K562 (cell line): Measurements from ENCODE around the gene ZFYVE1. TPM values are rescaled to one million over a fixed set of nuclear protein-coding genes. Genes with fewer than 3 reads are reported as not detected.

Experiments used
- ATAC-seq: fragments of 200-7000 bp; cut with Tn5 transposase; 3 replicates; pipeline ENCODE4 v1.9.1; 2020; ENCODE audit warnings: moderate library complexity
- BruUV-seq: library from RNA; stranded (reverse); fragments of 400-500 nt; replicated peaks from 2 replicates; lab custom pipeline; 2021; lab: Mats Ljungman, UMichigan
- CTCF ChIA-PET: fragments of 300-600 bp; formaldehyde crosslinking; extraction: SDS; loops from one replicate; lab custom pipeline; 2021; ENCODE audit warnings: low intra/inter-chr PET ratio; lab: Yijun Ruan, JAX
- POLR2A ChIA-PET: fragments of 300-600, 350-650 bp; sonication (Branson Sonifier 250); formaldehyde crosslinking; extraction: SDS; loops from one replicate; lab custom pipeline; 2021; ENCODE audit warnings: antibody characterized with exemption, inconsistent platforms; lab: Yijun Ruan, JAX
- DNase-seq, 4 experiments: peaks; one replicate each; pipeline versions ENCODE4 v3.0.0 to v3.0.0-alpha.2; 2011 to 2018; ENCODE audit warnings: low spot score in 3 of 4, mixed read lengths in 3 of 4; ENCODE audit errors: extremely low read depth in 1 of 4
- FAIRE-seq: peaks from 2 replicates; lab custom pipeline; 2011; peaks lifted over from hg19 to GRCh38; lab: Jason Lieb, UNC
- H2AFZ ChIP-seq: 2 replicates; pipeline ENCODE4 v1.6.0; 2011; ENCODE audit warnings: low read depth, low read length, control low read depth, inconsistent platforms
- H3K27ac ChIP-seq: fragments of 200-600 bp; 3 replicates; pipeline ENCODE4 v1.8.0; 2011; ENCODE audit warnings: low read depth, mild to moderate bottlenecking, control low read depth, inconsistent platforms, low read length, moderate library complexity, mixed read lengths; ENCODE audit errors: extremely low read depth
- H3K27me3 ChIP-seq, 2 experiments: fragments of 300-600 bp in 1 of 2; 2 replicates in 1 of 2; 3 replicates in 1 of 2; pipeline versions ENCODE4 v1.6.0 to v1.8.0; 2011; ENCODE audit warnings: inconsistent platforms in 2 of 2, low read length in 2 of 2, mild to moderate bottlenecking in 1 of 2, mixed read lengths in 1 of 2, moderate library complexity in 1 of 2; ENCODE audit not compliant: control insufficient read depth in 2 of 2, insufficient read depth in 2 of 2
- H3K36me3 ChIP-seq: fragments of 300-600 bp; 3 replicates; pipeline ENCODE4 v1.8.0; 2011; ENCODE audit warnings: mild to moderate bottlenecking, low read length, inconsistent platforms; ENCODE audit not compliant: control insufficient read depth, insufficient read depth
- H3K4me1 ChIP-seq, 2 experiments: fragments of 200-600 bp in 1 of 2; replicated peaks in 1 of 2; 2 replicates in 1 of 2; 3 replicates in 1 of 2; pipeline versions ENCODE4 v1.5.1 to v1.8.0; 2011; ENCODE audit warnings: inconsistent platforms in 2 of 2, low read length in 2 of 2, mild to moderate bottlenecking in 1 of 2, mixed read lengths in 1 of 2, moderate library complexity in 1 of 2; ENCODE audit not compliant: control insufficient read depth in 2 of 2, insufficient read depth in 2 of 2
- H3K4me2 ChIP-seq: 2 replicates; pipeline ENCODE4 v1.6.1; 2011; ENCODE audit warnings: low read length, control low read depth, inconsistent platforms, mixed read lengths; ENCODE audit not compliant: insufficient read depth
- H3K4me3 ChIP-seq: fragments of 200-600 bp; sonication (generic), shearing (Covaris generic); 2 replicates; pipeline ENCODE4 v1.5.1; 2016; ENCODE audit warnings: control low read depth, inconsistent platforms
- H3K79me2 ChIP-seq: fragments of 200-600 bp; 3 replicates; pipeline ENCODE4 v1.8.0; 2011; ENCODE audit warnings: low read length, inconsistent platforms; ENCODE audit not compliant: control insufficient read depth, insufficient read depth
- H3K9ac ChIP-seq, 2 experiments: 2 replicates each; pipeline versions ENCODE4 v1.6.0 to v1.6.1; 2011; ENCODE audit warnings: low read depth in 2 of 2, low read length in 2 of 2, control low read depth in 1 of 2, inconsistent platforms in 1 of 2, mild to moderate bottlenecking in 1 of 2, mixed read lengths in 1 of 2; ENCODE audit not compliant: insufficient read depth in 1 of 2
- H3K9me1 ChIP-seq: one replicate; pipeline ENCODE4 v1.6.0; 2011; ENCODE audit warnings: inconsistent platforms, mild to moderate bottlenecking, low read length, moderate library complexity; ENCODE audit not compliant: control insufficient read depth, insufficient read depth
- H3K9me3 ChIP-seq: replicated peaks from 2 replicates; pipeline ENCODE4 v1.5.1; 2011; ENCODE audit warnings: low read depth, low read length, inconsistent platforms; ENCODE audit not compliant: control insufficient read depth, insufficient read depth
- H4K20me1 ChIP-seq: replicated peaks from 2 replicates; pipeline ENCODE4 v1.6.1; 2011; ENCODE audit warnings: low read length, inconsistent platforms, mixed read lengths; ENCODE audit not compliant: control insufficient read depth, insufficient read depth
- C11orf30 ChIP-seq: fragments of 450-650 bp; IDR thresholded peaks from 2 replicates; pipeline ENCODE4 v1.6.1; 2016; ENCODE audit warnings: low read depth, mild to moderate bottlenecking
- CREM ChIP-seq: IDR thresholded peaks from 2 replicates; pipeline ENCODE4 v1.6.1; 2014; ENCODE audit warnings: antibody characterized with exemption, low read depth
- JUND ChIP-seq, 2 experiments: IDR thresholded peaks; 2 replicates in 1 of 2; 3 replicates in 1 of 2; pipeline ENCODE4 v1.6.1; 2011; ENCODE audit warnings: borderline replicate concordance in 2 of 2, low read depth in 2 of 2, low read length in 2 of 2, improper control_type of control experiment in 1 of 2, missing biosample characterization in 1 of 2, missing genetic modification characterization in 1 of 2, missing genetic modification reagents in 1 of 2
- MAFK ChIP-seq: IDR thresholded peaks from 2 replicates; pipeline ENCODE4 v1.6.1; 2011; ENCODE audit warnings: low read length, improper control_type of control experiment
- MYC ChIP-seq, 2 experiments: fragments of 250-450 bp in 1 of 2; sonication (Bioruptor Pico) in 1 of 2; IDR thresholded peaks; 2 replicates each; pipeline versions ENCODE4 v1.5.1 to v1.6.1; 2012 to 2021; ENCODE audit warnings: low read depth in 2 of 2, borderline replicate concordance in 1 of 2, improper control_type of control experiment in 1 of 2, low read length in 1 of 2, mild to moderate bottlenecking in 1 of 2, moderate library complexity in 1 of 2
- NFE2 ChIP-seq: IDR thresholded peaks from 2 replicates; pipeline ENCODE4 v1.6.1; 2014; ENCODE audit warnings: antibody characterized with exemption, low read depth
- NFIX ChIP-seq: fragments of 250-450 bp; sonication (Bioruptor Pico); IDR thresholded peaks from 2 replicates; pipeline ENCODE4 v1.4.0; 2020; ENCODE audit warnings: low read depth, mild to moderate bottlenecking, moderate library complexity
- RCOR1 ChIP-seq, 2 experiments: IDR thresholded peaks; 2 replicates each; pipeline ENCODE4 v1.6.1; 2012; ENCODE audit warnings: low read depth in 2 of 2, low read length in 2 of 2, borderline replicate concordance in 1 of 2, improper control_type of control experiment in 1 of 2
- SMAD2 ChIP-seq: fragments of 150-350 bp; IDR thresholded peaks from 2 replicates; pipeline ENCODE4 v1.6.1; 2014; ENCODE audit warnings: low read depth, mild to moderate bottlenecking, low read length
- TRIM24 ChIP-seq, 2 experiments: fragments of 450-650 bp; IDR thresholded peaks; 2 replicates each; pipeline ENCODE4 v1.6.1; 2016
- ZEB2 ChIP-seq: fragments of 450-650 bp; IDR thresholded peaks from 2 replicates; pipeline ENCODE4 v1.6.1; 2016
- WGBS: fragments of 100-300 bp; shearing (Covaris generic); methylation state at CpG from one replicate; pipeline ENCODE4 v1.1.6; 2016; ENCODE audit warnings: low coverage, mixed read lengths; ENCODE audit not compliant: insufficient coverage; ENCODE audit errors: missing lambda C conversion rate; 5-methylcytosine and 5-hydroxymethylcytosine counted together
- in situ Hi-C: fragments of 300-500 bp; cut with MboI; formaldehyde crosslinking; loops from 4 replicates; pipeline ENCODE4 v1.15.0; 2018; ENCODE audit warnings: inconsistent platforms, mixed read lengths
- intact Hi-C: fragments of 100-400 bp; cut with micrococcal nuclease; formaldehyde crosslinking; loops from 2 replicates; pipeline ENCODE4 v1.14.2; 2022
- polyA plus RNA-seq, 8 experiments: library from polyadenylated mRNA; depleted of rRNA in 4 of 8; stranded (reverse) in 5 of 8; unstranded in 3 of 8; fragments of >200 nt; fragmentation: Nextera tagmentation in 2 of 8; fragmentation: Illumina TruSeq in 1 of 8; extraction: Ambion mirVana in 2 of 8; extraction: Trizol in 1 of 8; gene quantifications; 2 replicates each; pipeline versions ENCODE4 v1.2.1 to v1.2.3, GENCODE V29; 2011 to 2014; ENCODE audit warnings: inconsistent platforms in 1 of 8, missing spikeins in 1 of 8
- total RNA-seq, 7 experiments: library from RNA; depleted of rRNA in 6 of 7; stranded (reverse); fragments of >200 nt in 6 of 7; fragmentation: Illumina TruSeq in 2 of 7; extraction: Trizol in 2 of 7; gene quantifications; 2 replicates each; pipeline versions ENCODE4 v1.2.1 to v1.2.3, GENCODE V29; 2011 to 2021; ENCODE audit warnings: low replicate concordance in 1 of 7
- TF ChIP-seq, protein P1 (sequence below): fragments of 450-650 bp; formaldehyde crosslinking; IDR thresholded peaks from 2 replicates; pipeline ENCODE4 v1.4.0; 2022; ENCODE audit warnings: missing genetic modification characterization
- TF ChIP-seq, protein P2 (sequence below): fragments of 450-650 bp; IDR thresholded peaks from 2 replicates; pipeline ENCODE4 v1.6.1; 2016; ENCODE audit warnings: missing biosample characterization, missing genetic modification characterization
- TF ChIP-seq, protein P3 (sequence below), 2 experiments: fragments of 450-650 bp; conservative IDR thresholded peaks; 2 replicates each; pipeline ENCODE4 v1.6.1; 2017; ENCODE audit warnings: mild to moderate bottlenecking in 2 of 2, moderate library complexity in 2 of 2
- TF ChIP-seq, protein P4 (sequence below), 2 experiments: fragments of 200-800 bp in 1 of 2; sonication (Bioruptor generic) in 1 of 2; sonication (generic) in 1 of 2; formaldehyde crosslinking in 1 of 2; IDR thresholded peaks in 1 of 2; conservative IDR thresholded peaks in 1 of 2; 2 replicates each; pipeline versions ENCODE4 v1.5.0 to v1.6.1; 2016 to 2020; ENCODE audit warnings: missing compliant biosample characterization in 1 of 2, missing genetic modification characterization in 1 of 2, missing genetic modification reagents in 1 of 2

ZFYVE1 gene
- total and polyA plus RNA-seq, 9 of the 15 experiments (the other 6 are each of a cell fraction or from before 2014, with no cell fraction given) = 0.62 to 5.5 (median 3.4) TPM

DNA sequence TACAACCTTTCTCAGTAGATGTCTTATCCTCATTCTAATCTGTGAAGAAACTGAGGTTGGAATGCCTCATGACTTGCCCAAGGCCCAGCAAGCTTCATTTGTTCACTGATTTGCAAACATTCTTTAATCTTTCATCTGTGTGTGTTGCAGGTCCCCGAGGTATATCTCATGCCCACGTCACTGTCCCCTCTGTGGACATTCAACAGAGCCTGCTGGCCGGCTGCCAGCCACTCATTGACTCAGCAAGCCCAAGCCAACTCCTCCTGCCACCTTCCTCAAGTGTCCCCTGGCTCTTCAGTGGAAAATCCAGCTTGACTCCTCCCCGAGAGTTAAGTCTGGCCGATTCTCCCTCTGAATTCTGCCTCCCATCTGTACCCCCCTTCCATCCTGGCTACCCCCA is 102.6 kb downstream of the ZFYVE1 start:
- POLR2A ChIA-PET = interaction anchor here (0.7 to 2.0 kb wide), 5 partner anchors 12 to 416 kb away, joined by 3 to 11 read pairs (median 4); partner anchors contain the start of gene ZFYVE1
- intact Hi-C loops = loop anchor here (10.0 kb wide), 1 partner anchor 540 kb away; no protein-coding TSS in a partner anchor
- peaks cover 3% of the 10 kb centered on the region; the same call in 1 of the 3 replicates for H3K36me3 ChIP-seq
- TF ChIP-seq NFIX (CRISPR knock-in tag) (peak; percentile 59; the same call in 1 of the 2 replicates), C11orf30 (peak; percentile 31; the same call in 1 of the 2 replicates), JUND (IDR thresholded peaks at IDR 0.05; ENCODE audit: borderline replicate concordance, low read depth, low read length) (peak; percentile 38; the same call in 1 of the 2 replicates), JUND (tag; IDR thresholded peaks at IDR 0.05; ENCODE audit: borderline replicate concordance, low read depth, low read length) (peak; percentile 54; the same call in 1 of the 3 replicates), ZEB2 (peak; percentile 21; the same call in 1 of the 2 replicates), MYC (IDR thresholded peaks at IDR 0.05; ENCODE audit: low read depth, low read length) (peak; percentile 40; the same call in 1 of the 2 replicates), MYC (CRISPR knock-in tag; IDR thresholded peaks at IDR 0.05; ENCODE audit: borderline replicate concordance, low read depth) (no peak), RCOR1 (IDR thresholded peaks at IDR 0.05; ENCODE audit: borderline replicate concordance in 1 of 2, low read depth in 2 of 2, low read length in 2 of 2) (peak in 1 of 2 experiments; percentile 55; a peak in 1 of 4 replicates), SMAD2 (no peak), MAFK (peak; percentile 51), CREM (peak; percentile 75), TRIM24 (IDR thresholded peaks at IDR 0.05) (0 out of 4 replicates have a peak, but pooled peaks of 1 of the 2 experiments have one; percentile 8), NFE2 (peak; percentile 62)
- TF ChIP-seq, protein P1, sequence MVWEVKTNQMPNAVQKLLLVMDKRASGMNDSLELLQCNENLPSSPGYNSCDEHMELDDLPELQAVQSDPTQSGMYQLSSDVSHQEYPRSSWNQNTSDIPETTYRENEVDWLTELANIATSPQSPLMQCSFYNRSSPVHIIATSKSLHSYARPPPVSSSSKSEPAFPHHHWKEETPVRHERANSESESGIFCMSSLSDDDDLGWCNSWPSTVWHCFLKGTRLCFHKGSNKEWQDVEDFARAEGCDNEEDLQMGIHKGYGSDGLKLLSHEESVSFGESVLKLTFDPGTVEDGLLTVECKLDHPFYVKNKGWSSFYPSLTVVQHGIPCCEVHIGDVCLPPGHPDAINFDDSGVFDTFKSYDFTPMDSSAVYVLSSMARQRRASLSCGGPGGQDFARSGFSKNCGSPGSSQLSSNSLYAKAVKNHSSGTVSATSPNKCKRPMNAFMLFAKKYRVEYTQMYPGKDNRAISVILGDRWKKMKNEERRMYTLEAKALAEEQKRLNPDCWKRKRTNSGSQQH (CRISPR knock-in tag) = no peak
- TF ChIP-seq, protein P2, sequence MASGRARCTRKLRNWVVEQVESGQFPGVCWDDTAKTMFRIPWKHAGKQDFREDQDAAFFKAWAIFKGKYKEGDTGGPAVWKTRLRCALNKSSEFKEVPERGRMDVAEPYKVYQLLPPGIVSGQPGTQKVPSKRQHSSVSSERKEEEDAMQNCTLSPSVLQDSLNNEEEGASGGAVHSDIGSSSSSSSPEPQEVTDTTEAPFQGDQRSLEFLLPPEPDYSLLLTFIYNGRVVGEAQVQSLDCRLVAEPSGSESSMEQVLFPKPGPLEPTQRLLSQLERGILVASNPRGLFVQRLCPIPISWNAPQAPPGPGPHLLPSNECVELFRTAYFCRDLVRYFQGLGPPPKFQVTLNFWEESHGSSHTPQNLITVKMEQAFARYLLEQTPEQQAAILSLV (tag) = no peak
- TF ChIP-seq, protein P3, sequence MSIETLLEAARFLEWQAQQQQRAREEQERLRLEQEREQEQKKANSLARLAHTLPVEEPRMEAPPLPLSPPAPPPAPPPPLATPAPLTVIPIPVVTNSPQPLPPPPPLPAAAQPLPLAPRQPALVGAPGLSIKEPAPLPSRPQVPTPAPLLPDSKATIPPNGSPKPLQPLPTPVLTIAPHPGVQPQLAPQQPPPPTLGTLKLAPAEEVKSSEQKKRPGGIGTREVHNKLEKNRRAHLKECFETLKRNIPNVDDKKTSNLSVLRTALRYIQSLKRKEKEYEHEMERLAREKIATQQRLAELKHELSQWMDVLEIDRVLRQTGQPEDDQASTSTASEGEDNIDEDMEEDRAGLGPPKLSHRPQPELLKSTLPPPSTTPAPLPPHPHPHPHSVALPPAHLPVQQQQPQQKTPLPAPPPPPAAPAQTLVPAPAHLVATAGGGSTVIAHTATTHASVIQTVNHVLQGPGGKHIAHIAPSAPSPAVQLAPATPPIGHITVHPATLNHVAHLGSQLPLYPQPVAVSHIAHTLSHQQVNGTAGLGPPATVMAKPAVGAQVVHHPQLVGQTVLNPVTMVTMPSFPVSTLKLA (conservative IDR thresholded peaks at IDR 0.05) = 0 out of 4 replicates have a peak, but pooled peaks of 1 of the 2 experiments have one; percentile 18
- TF ChIP-seq, protein P4, sequence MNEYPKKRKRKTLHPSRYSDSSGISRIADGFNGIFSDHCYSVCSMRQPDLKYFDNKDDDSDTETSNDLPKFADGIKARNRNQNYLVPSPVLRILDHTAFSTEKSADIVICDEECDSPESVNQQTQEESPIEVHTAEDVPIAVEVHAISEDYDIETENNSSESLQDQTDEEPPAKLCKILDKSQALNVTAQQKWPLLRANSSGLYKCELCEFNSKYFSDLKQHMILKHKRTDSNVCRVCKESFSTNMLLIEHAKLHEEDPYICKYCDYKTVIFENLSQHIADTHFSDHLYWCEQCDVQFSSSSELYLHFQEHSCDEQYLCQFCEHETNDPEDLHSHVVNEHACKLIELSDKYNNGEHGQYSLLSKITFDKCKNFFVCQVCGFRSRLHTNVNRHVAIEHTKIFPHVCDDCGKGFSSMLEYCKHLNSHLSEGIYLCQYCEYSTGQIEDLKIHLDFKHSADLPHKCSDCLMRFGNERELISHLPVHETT (CRISPR knock-in tag; conservative IDR thresholded peaks at IDR 0.05 in 1 of 2, IDR thresholded peaks at IDR 0.05 in 1 of 2) = no peak; a peak in 1 of 4 replicates

More for the DNA sequence above, 102.6 kb downstream of the ZFYVE1 start:
- peak; percentile 71 for FAIRE-seq
- CTCF ChIA-PET = no interaction called here
- ATAC-seq = peak; percentile 8; the same call in 2 of the 3 replicates
- peak overlapping the region; percentile 88 for H2AFZ ChIP-seq
- 3% methylated on average over 5 of the region's 5 CpGs for WGBS
- DNase-seq = peak in 3 of 4 experiments; percentile 25 to 89 (median 66)
- in situ Hi-C loops = no loop called here
- no peak overlapping the region for H3K4me3 ChIP-seq
- no TSS peak for BruUV-seq
- H3K27me3 ChIP-seq = no peaks in the 10 kb centered on the region
- peak overlapping the region; percentile 15 to 98; a peak in 3 of 4 replicates for H3K9ac ChIP-seq
- peak overlapping the region; percentile 92 for H3K4me2 ChIP-seq
- H3K27ac ChIP-seq = peak overlapping the region; percentile 98
- H3K79me2 ChIP-seq = peaks cover 31% of the 10 kb centered on the region
- no peaks in the 10 kb centered on the region for H3K9me1 ChIP-seq
- H3K9me3 ChIP-seq = no peaks in the 10 kb centered on the region
- no peaks in the 10 kb centered on the region for H4K20me1 ChIP-seq
- peaks cover 21 to 40% of the 10 kb centered on the region in 2 experiments for H3K4me1 ChIP-seq
